Ishikawa (cell line): ENCODE results near the gene PIWIL1.

Experiments
- RAD21 ChIP-seq: IDR thresholded peaks from 2 replicates; pipeline ENCODE4 v1.6.1; 2012; ENCODE audit warnings: low read depth
- YY1 ChIP-seq: IDR thresholded peaks from 2 replicates; pipeline ENCODE4 v1.6.1; 2012; ENCODE audit warnings: low read depth

DNA sequence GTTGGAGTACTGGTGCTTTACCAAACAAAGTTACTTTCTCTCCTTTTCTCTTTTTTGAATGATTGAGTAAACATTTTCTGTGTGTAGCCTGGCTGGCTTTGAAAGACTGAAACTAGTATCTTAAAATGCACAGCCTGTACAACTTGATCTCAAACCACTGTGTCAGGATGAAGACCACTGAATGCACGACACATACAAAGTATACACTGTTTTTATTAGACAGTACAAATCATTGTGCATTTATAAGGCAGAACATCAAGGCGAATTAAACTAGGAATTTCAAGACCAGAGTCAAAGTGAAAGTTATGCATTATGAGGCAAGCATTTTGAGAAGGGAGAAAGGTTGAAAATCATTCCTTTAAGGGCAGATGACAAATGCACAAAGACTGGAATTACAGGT is 59.0 kb downstream of the PIWIL1 start:
- no peak for TF ChIP-seq RAD21
- TF ChIP-seq YY1: no peak
